ENCODE data around the gene PDZK1.
"Not testable (repeated sequence)": the region's sequence is repeated elsewhere in the genome, so short reads cannot be mapped to it uniquely, and the experiment has no call there.

PDZK1 gene

DNA sequence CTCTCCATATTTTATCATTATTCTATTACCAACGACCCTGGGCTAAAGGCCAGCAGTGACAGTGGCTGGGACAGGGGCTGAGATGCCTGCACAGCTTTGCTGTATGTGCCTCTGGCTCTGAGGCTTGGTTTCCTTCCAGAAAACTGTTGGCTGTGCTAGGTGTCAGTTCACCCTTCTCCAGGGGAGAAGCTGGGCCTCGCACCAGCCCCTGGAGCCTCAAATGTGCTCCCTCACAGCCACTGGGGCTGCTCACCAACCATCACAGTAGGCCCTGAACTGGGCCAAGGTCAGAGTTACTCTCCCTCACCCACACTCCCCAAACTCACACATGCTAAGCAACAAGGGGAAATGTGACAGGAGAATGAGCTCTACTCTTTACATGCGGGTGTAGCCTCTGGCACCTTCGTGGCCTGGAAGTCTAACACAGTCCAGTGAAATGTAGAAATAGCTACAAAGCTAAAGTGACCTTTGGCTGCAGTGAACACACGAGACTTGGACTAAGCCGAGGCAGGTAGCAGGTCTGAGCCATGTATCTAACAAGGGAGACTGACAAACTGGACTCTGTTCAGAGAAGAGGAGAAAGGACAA, 7.5 kb upstream of the PDZK1 start:
- intact Hi-C loops (cut with DNase I): no loop called here
- no peak for DNase-seq

DNA sequence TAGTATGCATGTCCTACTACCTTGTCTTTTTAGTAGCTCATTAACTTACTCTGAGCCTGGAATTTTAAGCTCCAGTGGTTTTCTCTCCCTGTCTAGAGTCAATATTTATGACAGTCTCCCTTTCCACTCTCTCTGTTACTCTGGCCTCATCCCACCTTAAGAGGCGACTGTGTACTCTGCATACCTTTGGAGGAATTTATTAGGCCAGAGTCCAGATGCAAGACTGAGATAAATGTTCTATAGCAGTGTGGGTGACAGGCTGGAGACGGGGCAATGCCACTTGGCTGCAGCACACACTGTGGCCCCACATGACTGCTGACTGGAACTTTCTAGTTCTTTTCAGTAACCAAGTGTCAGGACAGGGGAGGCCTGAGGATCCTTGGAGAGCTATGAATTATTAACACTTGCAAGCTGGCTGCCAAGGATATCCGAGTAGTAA, 4.1 kb upstream of the PDZK1 start:
- DNase-seq: no peak
- intact Hi-C loops (cut with DNase I): no loop called here

DNA sequence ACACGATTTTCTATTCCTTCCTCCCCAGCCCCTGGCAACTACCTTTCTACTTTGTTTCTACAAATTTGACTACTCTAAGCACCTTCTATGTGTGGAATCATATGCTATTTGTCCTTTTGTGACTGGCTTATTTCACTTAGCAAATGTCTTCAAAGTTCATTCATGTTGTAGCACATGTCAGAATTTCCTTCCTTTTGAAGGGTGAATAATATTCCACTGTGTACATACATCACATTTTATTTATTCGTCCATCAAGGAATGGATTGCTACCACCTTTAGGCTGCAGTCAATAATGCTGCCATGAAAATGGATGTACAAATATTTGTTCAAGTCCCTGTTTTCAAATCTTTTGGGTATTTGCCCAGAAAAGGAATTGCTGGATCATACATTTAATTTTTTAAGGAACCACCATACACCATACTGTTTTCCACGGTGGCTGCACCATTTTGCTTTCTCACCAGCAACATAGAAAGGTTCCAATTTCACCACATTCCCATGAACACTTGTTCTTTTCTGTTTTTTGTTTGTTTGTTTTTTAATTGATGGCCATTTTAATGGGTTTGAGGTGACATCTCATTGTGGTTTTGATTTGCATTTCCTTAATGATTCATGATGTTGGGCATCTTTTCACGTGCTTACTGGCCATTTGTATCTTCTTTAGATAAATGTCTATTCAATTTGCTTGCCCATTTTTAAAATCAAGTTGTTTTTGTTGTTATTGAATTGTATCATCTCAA, 3.3 kb upstream of the PDZK1 start:
- DNase-seq: no peak
- intact Hi-C loops (cut with DNase I): no loop called here

DNA sequence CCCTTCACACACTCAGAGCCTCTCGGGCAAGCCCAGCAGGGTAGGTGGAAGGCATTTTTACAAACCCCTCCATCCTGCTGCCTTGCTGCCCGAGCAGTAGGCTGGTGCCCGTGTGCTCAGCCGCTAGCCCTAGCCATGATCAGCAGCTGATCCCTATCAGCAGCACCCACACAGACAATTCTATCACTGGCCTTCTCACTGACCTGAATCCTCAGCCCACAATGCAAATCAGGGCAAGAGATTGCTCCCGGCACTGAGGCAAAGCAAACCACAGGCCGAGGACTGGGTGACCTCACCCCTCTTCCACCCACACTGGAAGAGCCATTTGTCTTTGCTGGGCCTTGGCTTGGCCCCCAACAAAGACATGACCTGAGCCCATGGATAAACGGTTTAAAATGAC, 895 bp upstream of the PDZK1 start:
- intact Hi-C loops (cut with DNase I): no loop called here
- DNase-seq: no peak

DNA sequence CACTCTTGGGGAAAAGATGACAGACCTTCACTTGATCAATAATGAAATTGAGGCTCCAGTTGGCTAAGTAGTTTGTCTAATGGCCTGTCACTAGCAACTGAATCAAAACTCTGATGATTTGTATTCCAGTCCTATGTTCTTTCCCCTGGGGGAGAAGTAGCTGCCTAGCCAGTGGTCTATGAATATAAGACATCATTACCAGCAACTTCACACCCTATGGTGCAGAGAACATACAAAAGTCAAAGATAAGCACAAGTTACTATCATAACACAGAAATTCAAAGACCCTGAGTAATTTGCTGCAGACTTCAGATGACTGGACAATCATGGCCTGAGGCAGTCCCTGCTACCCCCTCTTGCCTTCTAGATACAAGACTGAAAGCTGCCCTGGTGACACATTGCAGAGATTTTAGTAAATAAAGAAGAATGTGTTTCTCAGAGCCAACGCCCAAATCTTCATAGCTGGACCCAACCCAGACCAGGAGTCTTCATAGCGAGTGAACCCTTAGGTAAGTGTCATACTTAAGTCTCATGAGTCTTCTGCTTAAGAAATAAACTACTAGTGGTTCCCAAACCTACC, 993 bp downstream of the PDZK1 start:
- intact Hi-C loops (cut with DNase I): no loop called here
- DNase-seq: no peak

DNA sequence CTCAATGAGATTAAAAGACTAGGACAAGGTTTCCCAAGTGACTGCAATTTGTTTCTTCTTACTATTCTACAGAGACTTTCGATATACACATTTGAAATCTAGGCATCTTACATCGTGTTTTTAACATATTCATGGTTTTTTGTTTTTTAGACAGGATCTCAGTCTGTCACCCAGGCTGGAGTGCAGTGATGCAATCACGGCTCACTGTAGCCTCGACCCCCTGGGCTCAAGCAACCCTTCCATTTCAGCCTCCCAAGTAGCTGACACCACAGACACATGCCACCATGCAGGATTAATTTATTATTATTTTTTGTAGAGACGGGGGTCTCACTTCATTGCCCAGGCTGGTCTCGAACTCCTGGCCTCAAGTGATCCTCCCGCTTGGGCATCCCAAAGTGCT, 1.5 kb downstream of the PDZK1 start:
- intact Hi-C loops (cut with DNase I): no loop called here
- DNase-seq: no peak

DNA sequence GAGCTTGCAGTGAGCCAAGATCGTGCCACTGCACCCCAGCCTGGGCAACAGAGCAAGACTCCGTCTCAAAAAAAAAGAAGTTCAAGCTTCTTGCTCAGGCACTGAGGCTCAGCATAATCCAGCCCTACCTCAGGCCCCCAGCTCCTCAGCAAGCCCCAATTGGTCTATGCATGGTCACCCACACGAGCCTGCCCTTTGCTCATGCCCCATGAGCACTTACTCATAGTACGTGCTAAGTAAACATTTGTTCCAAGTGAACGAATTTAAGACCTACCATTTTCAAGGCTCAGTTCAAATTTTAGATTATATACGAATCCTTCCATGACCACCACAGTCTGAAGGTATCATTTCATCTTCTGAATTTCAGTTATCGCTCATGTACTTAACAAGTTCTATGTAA, 4.3 kb downstream of the PDZK1 start:
- intact Hi-C loops (cut with DNase I): no loop called here
- no peak for DNase-seq

DNA sequence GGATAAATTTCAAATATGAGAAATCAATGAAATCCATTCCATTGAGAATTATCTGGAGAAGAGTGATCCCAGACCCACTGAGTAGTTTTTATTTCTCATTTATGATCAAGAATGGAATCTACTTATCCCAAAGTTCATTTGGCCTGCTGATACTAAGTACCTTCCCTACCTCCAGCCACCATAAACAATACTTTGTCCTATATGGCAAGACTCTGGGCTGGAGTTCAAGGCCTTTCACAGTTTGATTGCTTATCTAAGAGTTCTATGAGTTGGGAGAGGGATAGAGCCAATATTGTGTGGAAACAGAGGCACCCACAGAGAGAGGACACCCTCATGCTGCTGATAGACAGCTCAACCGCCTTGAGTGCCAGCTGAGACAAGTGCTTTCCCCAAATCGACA, 5.1 kb downstream of the PDZK1 start:
- no peak for DNase-seq
- intact Hi-C loops (cut with DNase I): no loop called here

DNA sequence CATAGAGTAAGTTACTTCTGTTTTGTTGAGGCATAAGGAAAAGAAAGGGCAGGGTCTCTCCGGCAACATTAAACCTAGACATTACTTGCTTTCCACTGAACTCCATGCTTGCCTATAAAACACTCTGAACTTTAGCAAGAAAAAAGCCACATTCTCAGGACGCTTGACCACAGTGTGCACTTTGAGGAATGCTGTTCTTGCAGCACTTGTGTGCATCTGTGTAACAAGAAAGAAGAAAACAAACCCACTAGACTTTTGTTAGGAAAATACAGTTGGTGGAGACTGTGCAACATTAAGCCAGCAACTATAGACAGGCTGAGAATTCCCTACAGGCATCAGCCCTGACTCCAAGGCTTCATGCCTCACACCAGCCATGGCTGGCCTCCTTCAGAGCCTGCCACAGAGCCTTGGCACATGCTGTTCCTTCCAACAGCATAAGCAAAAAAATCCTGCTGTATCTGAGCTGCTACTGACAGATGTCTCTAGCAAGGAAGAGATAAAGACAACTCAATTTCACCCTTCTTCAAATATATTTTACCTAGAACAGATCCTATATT, 5.8 kb downstream of the PDZK1 start:
- intact Hi-C loops (cut with DNase I): no loop called here
- DNase-seq: no peak

DNA sequence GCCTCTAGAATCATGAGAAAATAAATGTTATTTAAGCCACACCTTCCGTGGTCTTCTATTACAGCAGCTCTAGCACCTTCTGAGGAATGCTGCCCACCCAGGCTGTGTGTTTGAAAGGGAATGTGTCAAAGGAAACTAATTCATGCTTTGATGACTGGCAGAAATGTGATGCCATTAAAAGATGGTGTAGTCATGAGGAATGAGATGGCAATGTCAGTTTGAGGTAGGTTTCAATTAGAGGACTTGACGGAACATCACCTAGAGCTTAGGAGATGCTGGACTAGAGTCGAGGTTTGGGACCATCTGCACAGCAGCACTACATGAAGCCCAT, 10.6 kb downstream of the PDZK1 start:
- no peak for DNase-seq
- intact Hi-C loops (cut with DNase I): no loop called here

DNA sequence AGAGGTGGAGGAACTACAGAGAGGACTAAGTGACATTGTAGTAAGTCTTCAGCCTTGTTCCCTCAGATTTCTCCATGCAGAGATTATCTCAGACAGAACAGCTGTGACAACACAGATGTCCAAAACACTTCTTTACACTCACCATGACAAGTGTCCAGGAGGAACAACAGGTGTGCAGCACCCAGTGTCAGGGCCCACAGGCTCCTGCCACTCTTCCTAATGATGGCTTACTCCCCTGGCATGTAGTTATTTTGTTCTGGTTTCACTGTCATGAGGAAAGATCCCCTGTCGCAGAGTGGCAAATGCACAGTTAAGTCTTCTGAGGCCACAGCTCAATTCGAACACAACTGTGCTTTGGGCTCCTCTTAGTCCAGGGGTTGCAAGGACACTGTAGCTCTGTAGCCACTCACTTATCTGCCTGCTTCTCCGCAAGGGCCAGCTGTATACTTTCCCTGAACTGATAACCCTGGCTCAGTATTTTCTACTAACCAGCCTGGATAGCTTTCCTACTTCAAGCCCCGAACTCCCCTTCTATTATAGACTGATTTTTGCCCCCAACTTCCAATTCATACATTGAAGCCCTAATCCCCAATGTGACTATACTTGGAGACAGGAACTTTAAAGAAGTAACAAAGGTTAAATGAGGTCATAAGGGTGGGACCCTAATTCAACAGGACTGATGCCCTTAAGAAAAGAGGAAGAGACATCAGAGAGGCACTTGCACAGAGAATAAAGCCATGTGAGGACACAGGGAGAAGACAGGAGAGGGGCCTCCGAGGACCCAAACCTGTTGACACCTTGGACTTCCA, 11.1 kb downstream of the PDZK1 start:
- intact Hi-C loops (cut with DNase I): no loop called here
- DNase-seq: peak in 1 of 42 donors; percentile 3

DNA sequence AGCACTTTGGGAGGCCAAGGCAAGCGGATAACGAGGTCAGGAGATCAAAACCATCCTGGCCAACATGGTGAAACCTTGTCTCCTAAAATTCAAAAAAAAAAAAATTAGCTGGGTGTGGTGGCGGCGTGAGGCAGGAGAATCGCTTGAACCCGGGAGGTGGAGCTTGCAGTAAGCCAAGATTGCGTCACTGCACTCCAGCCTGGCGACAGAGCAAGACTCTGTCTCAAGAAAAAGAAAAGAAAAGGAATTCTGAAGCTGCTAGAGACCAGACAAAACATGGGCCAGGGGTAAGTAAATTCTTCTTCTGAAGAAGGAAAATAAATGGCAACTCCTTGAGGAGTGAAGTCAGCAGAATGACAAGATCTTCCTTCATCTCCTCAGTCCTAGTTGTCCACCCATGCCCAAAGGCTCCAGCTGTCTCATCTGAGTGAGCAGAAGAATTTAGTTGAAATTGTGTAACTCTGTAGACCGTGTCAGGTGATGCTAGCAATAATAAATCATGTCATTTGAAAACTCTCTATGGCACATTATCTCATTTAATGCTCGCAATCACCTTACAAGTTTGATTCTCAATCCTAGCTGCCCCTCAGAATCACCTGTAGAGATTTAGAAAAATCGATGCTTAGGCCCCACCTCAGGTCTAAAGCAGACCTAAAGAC, 14.3 kb downstream of the PDZK1 start:
- intact Hi-C loops (cut with DNase I): no loop called here
- DNase-seq: no peak

DNA sequence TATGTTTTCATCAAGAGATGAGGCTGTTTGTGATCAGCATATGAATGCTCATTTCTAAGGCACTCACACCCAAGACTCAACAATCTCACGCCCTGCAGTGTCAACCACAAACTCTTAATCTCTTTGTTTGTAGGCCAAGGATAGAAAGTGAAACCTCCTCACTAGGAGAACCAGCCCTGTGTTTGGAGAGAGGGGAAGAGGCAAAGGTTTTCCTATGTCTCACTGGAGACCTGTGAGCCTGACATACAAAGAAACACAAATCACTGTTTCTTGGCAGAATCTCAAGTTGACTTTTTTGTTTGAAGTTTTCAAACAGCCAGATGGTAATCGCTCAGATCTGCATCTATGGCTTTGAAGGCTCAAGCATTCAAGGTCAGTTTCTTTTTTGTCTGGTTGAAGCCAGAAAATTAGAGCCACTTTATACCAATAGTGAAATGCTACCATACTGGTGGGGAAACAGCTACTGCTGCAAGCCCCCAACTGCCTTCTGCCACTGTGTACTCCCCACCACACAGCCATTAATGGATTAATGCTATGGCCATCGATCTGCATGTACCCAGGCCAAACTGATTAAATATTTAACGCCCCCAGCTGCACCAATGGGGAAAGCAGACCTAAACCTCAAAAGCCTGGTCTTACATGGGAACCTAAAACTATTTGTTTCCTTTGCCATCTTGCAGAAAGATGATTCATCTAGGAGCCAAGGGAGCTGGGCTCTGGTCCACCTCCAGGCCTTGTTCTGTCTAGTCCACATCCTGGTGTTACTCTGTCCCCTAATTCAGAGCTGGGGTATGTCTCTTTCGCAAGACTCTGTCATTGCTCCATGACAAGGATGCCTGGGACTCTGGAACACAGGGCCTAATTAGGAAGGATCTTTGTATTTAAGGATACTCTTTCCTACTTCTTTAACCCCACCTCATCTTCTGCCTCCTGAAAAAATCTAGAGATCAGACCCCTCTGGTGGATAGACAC, 16.3 kb downstream of the PDZK1 start:
- no peak for DNase-seq
- intact Hi-C loops (cut with DNase I): no loop called here

DNA sequence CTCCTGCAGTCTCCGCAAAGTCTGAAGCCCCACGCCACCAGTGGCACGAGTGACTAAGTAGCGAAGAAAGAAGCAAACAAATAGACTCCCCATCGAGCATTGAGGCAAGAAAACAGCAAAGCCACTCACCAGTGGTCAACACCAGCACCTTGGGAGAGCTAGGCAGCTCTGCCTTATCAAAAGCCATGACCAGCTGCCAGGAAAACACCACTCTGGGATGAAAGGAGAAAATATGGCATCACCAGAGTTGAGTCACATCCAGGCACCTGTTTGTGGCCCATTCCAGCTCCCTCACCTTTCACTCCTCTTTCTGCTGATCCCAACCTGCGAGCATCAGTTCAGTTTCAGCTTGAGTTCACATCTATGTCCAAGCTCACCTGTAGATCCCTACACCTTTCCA, 17.2 kb downstream of the PDZK1 start:
- DNase-seq: no peak
- intact Hi-C loops (cut with DNase I): no loop called here

DNA sequence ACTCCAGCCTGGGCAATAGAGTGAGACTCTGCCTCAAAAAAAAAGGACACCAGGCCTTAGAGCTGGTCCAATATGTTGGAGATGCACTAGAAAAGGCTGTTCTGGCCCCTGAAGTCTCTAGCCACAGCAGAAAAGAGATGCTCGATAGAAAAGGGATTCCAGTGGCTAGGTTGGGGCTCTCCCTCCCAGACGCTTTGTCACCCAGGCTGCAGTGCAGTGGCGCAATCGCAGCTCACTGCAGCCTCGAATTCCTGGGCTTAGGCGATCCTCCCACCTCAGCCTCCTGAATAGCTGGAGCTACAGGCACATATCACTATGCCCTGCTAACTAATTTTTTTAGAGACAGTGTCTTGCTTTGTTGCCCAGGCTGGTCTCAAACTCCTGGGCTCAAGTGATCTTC, 18.2 kb downstream of the PDZK1 start:
- intact Hi-C loops (cut with DNase I): no loop called here

DNA sequence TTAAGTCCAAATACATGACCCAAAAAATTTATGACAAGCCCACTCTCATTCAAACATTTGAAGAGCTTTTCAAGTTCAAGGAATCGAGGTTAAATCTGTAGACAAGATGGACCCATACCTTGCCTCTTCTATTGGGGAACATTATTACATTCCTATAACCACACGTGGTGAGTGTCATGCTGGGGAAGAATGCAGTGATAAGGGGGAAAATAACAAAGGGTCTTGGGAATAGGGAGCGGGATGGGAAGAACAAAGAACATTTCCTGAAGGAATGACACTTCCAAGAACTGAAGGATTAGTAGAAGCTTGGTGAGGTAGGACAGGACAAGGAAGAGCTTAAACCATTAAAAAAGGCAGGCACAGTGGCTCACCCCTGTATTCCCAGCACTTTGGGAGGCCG, 18.8 kb downstream of the PDZK1 start:
- no peak for DNase-seq
- intact Hi-C loops (cut with DNase I): no loop called here

More for the DNA sequence above, 18.2 kb downstream of the PDZK1 start:
- DNase-seq: no peak

DNA sequence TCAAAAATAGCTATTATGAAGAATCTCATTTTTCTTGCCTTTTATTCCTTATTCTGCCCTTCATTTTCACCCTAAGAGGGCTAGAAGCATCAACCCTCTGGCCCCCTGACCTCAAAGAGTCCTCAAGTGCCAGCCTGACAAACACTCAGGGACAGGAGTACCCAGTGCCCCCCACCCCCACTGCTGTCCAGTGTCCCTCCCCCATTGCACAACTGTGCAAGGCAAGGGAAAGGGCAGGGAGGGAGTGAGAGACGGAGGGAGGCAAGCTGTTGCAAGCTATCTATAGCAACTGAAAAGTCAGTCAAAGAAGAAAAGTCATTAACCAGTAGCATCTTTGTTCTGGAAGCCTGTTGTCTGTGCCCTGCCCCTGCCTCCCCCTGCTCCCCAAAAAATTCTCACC, 21.1 kb downstream of the PDZK1 start:
- intact Hi-C loops (cut with DNase I); DNase-seq: not testable (repeated sequence)

DNA sequence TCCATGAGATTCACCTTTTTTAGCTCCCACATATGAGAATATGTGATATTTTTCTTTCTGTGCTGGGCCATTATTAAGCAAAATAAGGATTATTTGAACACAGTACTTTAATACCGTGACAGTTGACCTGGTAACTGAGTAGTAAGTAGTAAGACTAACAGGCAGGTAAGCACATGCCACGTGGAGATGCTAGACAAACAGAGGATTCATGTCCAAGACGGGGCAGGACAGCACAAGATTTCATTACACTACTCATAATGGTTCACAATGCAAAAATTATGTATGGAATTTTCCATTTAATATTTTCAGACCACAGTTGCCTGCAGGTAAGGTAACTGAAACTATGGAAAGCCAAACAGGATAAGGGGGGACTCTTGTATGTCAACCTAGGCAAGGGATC, 22.3 kb downstream of the PDZK1 start:
- DNase-seq; intact Hi-C loops (cut with DNase I): not testable (repeated sequence)
